LoVo (cell line): ENCODE measurements around the gene ELAVL1.

Experiments used
- DNase-seq: peaks from one replicate; pipeline ENCODE4 v3.0.0-alpha.2; 2016; ENCODE audit warnings: low spot score

Gene ELAVL1

GRCh38 chr19:7933828-7934725 is 71.4 kb downstream of the ELAVL1 start:
- DNase-seq, result no peak

GRCh38 chr19:7933411-7933810 is 72.0 kb downstream of the ELAVL1 start:
- no peak for DNase-seq

- no peak for DNase-seq
Measured at GRCh38 chr19:7932930-7933300, 72.5 kb downstream of the ELAVL1 start.

- no peak for DNase-seq
Measured at GRCh38 chr19:7932276-7932929, 73.0 kb downstream of the ELAVL1 start.

GRCh38 chr19:7931221-7932061 is 74.0 kb downstream of the ELAVL1 start:
- no peak for DNase-seq

GRCh38 chr19:7930765-7931164 is 74.7 kb downstream of the ELAVL1 start:
- DNase-seq, result no peak

GRCh38 chr19:7930030-7930429 is 75.4 kb downstream of the ELAVL1 start:
- peak; percentile 16 for DNase-seq

GRCh38 chr19:7928741-7929701 is 76.4 kb downstream of the ELAVL1 start:
- DNase-seq, result peak; percentile 54

GRCh38 chr19:7928334-7928706 is 77.1 kb downstream of the ELAVL1 start:
- no peak for DNase-seq

GRCh38 chr19:7927605-7928333 is 77.7 kb downstream of the ELAVL1 start:
- DNase-seq, result no peak

- no peak for DNase-seq
Measured at GRCh38 chr19:7926727-7927604, 78.5 kb downstream of the ELAVL1 start.

- DNase-seq, result peak; percentile 72
Measured at GRCh38 chr19:7926021-7926726, 79.3 kb downstream of the ELAVL1 start, which contains the start of gene CTXN1. Gene CTXN1 (minus strand): TSS chr19:7926135. CDS start chr19:7925538, 597 bp downstream.

GRCh38 chr19:7925171-7925851 is 80.1 kb downstream of the ELAVL1 start:
- DNase-seq, result peak; percentile 73

- DNase-seq, result no peak
Measured at GRCh38 chr19:7924651-7925170, 80.7 kb downstream of the ELAVL1 start.

GRCh38 chr19:7924241-7924640 is 81.2 kb downstream of the ELAVL1 start:
- no peak for DNase-seq

GRCh38 chr19:7923295-7924191 is 81.9 kb downstream of the ELAVL1 start:
- DNase-seq, result no peak

- no peak for DNase-seq
Measured at GRCh38 chr19:7922836-7923195, 82.6 kb downstream of the ELAVL1 start.
